Measurements from ENCODE around the gene MAP2K5. TPM values are rescaled to one million over a fixed set of nuclear protein-coding genes. Genes with fewer than 3 reads are reported as not detected.

Gene MAP2K5
- total RNA-seq, 1 donor from 2014 or later, result 19.0 TPM

DNA sequence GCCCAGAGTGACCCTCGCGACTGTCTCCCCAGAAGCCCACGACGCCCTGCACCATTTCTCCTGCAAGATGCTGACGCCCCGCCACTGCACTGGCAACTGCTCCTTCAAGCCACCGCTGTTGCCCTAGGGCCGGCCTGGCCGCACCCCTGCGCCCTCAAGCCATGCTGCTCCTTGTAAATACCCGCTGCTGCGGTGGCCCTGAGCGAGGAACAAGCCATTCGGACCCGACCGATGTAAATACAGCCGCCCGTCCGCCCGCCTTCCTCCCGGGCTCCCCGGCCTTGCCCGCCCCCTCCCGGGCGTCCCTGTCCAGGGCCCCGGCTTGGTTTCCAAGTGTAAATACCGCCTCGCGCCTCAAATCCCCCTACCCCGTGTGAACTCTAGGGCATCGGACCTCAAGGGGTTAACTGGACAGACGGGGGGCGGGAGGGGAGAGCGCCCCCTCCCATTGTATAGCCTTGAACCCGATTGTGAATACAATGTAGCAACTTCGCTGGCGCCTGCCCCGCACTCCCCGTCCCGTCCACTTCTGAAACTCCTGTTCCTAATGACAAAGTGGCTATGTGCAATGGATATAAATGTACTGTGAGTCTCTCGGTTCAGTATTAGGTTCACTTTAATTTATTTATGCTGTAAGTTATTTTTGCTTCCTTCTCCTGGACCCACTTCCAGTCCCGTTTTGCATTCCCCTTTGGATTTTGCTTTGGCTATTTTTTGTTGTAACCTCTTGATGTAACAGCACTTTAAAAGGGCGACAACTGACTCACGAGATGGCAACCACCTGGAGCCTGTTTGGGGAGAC lies 291.4 kb downstream of the MAP2K5 start:
- DNase-seq (ENCODE audit: missing footprints) (no peak), ATAC-seq (no peak)
- intact Hi-C loops (cut with DNase I), result no loop called here

DNA sequence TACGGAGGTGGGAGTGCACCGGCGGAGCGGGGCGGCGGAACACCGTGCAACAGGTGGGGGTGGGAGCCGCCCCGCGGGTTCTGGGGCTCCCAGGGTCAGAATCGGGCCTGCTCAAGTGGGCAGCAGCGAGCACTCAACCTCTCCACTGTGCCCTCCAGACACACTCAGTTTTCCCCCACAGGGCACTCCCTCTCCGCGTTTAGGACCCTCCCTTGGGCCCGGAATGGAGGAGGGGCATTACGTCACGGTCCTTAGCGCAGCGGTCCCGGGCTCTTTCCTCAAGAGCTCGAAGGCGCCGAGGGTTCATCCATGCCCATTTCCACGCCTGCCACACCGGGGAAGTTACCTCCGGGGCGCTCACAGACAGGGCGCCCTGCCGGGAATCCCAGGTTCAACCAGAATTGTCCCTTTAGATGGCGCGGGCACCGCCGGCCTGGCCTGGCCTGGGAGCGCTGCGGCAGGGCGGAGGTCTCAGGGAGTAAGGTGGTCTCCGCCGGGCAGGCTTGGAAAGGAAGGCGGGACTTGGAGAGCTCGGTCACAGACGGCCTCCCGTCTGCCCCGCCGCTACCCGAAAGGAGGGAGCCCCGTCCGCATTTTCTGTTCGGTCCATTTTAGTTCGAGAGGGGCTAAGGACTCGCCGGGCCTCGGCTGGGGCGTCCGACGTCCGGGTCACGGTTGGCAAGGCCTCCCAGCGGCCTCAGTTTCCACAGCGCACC lies 292.2 kb downstream of the MAP2K5 start:
- intact Hi-C loops (cut with DNase I), result loop anchor here (5.0 kb wide), 3 partner anchors 312 to 887 kb away; partner anchors contain the start of gene C15orf61
- DNase-seq (ENCODE audit: missing footprints) (no peak), ATAC-seq (no peak)

DNA sequence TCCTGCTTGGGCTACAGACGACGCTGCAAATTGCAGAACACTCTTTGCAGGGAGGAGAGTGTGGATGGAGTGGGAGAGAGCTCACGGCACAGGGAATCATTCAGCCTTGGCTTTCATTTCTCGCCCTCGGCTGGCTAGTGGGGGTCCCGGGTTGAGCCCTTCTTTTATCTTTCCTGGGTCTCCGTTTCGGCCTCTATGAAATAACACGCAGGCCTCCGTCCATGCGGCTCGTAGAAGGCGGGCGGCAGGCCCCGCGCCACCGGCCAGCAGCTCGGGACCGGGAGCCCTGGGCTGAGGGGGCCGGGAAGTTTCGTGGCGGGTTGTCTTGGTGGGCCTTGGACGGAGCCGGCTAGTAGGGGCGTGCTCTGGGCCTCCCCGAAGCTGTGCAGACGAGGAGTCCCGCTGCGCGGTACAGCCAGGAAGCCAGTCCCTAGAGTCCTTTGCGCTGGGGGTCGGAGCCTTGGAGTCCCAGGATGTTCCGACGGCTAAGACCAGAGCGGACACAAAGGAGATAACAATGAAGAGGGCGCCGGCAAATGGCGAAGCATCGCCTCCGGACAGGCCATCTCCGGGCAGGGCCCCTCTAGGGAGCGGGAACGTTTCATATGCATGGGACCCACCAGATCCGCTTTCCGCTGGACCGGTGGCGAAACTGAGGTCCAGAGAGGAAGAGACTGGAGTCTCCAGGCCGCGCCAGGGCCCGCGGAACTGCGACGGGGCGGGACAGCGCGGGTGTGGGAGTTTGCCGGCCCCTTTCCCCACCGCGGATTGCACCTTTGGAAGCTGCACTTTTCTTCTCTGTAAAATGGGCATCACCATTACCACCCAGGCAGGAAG lies 293.0 kb downstream of the MAP2K5 start:
- intact Hi-C loops (cut with DNase I), result loop anchor here (1.0 to 5.0 kb wide), 4 partner anchors 313 to 888 kb away; partner anchors contain the start of gene C15orf61
- DNase-seq (ENCODE audit: missing footprints) (no peak), ATAC-seq (no peak)

DNA sequence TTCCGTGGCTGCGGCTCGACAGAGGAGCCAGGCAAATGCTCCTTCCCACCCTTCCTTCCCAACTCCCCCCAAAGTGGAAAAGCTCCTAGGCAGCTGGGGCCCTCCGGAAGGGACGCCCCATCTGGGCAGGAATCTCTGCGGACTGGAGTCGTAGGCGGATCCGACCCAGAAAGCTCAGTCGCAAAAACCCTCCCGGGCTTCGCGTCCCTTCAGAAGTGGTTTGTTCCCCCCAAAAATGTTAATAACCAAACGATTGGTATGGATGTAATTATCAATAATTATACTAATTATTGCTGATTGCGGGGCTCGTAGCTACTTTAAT lies 293.6 kb downstream of the MAP2K5 start:
- intact Hi-C loops (cut with DNase I), result loop anchor here (1.0 to 5.0 kb wide), 4 partner anchors 314 to 889 kb away; partner anchors contain the start of gene C15orf61
- DNase-seq (ENCODE audit: missing footprints) (no peak), ATAC-seq (no peak)

DNA sequence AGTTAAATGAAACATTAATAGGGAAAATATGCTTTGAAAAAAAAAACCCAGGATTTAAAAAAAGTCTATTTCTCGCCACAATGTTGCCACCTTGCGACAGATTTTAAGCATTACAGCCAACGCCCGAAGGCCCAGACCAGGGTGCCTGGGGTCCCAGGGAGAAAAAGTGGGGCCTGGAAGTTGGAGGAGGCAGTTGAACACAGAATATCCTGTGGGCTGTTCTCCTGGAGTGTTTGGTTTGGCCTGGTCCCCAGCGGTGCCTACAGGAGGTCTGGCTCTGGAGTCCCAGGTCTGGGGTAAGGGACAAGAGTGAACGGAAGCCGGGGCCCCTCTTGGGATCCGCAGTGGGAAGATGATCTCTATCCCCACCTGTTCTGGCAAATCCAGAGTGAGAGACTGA lies 294.0 kb downstream of the MAP2K5 start:
- DNase-seq (ENCODE audit: missing footprints) (no peak), ATAC-seq (no peak)
- intact Hi-C loops (cut with DNase I), result loop anchor here (1.0 to 5.0 kb wide), 4 partner anchors 314 to 889 kb away; partner anchors contain the start of gene C15orf61

DNA sequence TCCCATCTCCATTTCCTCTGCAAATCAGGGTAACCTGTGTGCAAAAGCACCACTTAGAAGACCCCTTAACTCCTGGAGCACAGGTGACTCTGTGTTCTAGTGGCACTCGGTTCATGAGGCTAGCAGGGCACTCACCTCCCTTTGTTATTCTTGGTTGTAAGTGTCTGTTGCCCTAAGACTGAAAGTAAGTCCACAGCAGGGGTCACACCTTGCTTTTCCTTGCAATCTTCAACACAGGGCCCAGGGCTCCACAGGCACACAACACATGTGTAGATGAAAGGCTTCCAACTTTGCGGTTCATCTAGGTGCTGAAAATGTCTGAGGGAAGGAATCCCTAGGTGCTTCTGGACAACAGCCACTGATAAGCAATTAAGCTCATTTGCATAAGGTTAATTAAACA lies 294.5 kb downstream of the MAP2K5 start:
- no peak for DNase-seq (ENCODE audit: missing footprints)
- ATAC-seq, result no peak
- intact Hi-C loops (cut with DNase I), result loop anchor here (1.0 to 5.0 kb wide), 4 partner anchors 315 to 890 kb away; partner anchors contain the start of gene C15orf61

DNA sequence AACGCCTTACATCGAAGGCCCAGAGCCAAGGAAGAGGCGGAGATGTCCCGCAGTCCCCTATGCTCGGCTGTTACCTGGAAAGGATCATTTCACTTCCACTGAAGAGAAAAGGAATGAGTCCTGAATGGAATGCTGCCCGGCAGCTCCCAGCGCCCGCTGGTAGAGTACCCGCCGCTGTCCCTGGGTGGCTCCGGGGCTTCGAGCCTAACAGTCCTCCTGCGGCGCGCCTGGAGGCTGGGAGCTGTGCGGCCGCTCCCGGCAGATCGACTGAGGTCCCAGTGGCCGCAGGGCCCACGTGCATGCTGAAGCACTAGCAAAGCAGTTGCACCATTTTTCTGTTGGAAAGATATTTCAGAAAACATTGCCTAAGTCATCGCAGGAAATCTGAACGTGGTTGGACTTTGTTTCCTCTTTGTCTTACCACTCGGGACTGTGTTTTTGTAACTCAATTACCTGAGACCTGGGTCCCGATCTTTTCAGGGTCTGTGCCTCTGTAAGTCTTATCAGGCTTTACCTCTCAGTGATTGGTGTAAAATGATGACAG lies 296.4 kb downstream of the MAP2K5 start:
- ATAC-seq (peak; percentile 57), DNase-seq (ENCODE audit: missing footprints) (peak; percentile 85)
- intact Hi-C loops (cut with DNase I), result loop anchor here (5.0 kb wide), 3 partner anchors 317 to 892 kb away; partner anchors contain the start of gene C15orf61

DNA sequence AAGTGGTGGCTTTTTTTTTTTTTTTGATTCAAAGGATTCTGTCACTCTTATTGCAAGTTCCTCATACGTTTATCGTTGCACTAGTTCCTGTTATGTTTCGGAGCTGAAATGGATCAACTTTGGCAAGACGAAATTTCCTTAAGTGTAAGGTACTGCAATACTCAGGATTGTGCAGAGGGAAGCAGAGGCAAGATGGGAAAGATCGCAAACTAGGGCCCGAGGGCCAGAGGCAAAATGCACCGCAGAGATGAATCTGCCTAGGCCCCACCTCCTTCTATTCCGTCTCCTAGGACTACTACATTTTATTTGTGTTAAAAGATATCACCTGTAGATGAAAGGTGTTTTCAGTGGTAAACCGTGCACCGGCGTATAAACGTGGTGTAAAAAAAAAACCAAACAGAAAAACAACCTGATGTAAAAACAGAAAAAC lies 297.0 kb downstream of the MAP2K5 start:
- intact Hi-C loops (cut with DNase I), result loop anchor here (5.0 kb wide), 3 partner anchors 317 to 892 kb away; partner anchors contain the start of gene C15orf61
- peak; percentile 14 for ATAC-seq

DNA sequence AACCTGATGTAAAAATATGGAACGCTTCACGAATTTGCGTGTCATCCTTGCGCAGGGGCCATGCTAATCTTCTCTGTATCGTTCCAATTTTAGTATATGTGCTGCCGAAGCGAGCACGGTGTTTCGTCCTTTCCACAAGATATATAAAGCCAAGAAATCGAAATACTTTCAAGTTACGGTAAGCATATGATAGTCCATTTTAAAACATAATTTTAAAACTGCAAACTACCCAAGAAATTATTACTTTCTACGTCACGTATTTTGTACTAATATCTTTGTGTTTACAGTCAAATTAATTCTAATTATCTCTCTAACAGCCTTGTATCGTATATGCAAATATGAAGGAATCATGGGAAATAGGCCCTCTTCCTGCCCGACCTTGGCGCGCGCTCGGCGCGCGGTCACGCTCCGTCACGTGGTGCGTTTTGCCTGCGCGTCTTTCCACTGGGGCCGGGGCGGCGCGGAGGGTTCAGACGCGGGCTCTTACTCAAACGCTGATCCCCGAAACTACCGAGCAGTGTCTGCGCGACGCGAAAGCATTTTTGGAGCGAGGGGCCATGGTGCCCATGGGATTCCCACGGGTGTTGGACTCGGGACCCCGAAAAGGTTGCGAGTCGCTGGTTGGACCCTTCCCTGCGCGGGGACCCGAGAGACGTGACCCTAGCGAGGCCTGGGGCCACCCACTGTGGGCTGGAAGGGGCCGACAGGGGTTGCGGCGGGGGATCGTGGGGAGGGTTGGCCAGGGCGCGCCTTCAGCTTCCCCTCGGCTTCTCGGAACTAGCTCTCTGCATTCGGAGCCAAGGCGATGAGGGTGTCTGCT lies 297.6 kb downstream of the MAP2K5 start, which contains the start of gene RNU6-1:
RNU6-1 (minus strand) TSS at position 117 of the 820 bp plus-strand sequence.
- intact Hi-C loops (cut with DNase I), result loop anchor here (5.0 kb wide), 3 partner anchors 318 to 893 kb away; partner anchors contain the start of gene C15orf61
- peak; percentile 94 for ATAC-seq
- DNase-seq (ENCODE audit: missing footprints), result peak; percentile 97

More for the DNA sequence above, 297.0 kb downstream of the MAP2K5 start:
- no peak for DNase-seq (ENCODE audit: missing footprints)

DNA sequence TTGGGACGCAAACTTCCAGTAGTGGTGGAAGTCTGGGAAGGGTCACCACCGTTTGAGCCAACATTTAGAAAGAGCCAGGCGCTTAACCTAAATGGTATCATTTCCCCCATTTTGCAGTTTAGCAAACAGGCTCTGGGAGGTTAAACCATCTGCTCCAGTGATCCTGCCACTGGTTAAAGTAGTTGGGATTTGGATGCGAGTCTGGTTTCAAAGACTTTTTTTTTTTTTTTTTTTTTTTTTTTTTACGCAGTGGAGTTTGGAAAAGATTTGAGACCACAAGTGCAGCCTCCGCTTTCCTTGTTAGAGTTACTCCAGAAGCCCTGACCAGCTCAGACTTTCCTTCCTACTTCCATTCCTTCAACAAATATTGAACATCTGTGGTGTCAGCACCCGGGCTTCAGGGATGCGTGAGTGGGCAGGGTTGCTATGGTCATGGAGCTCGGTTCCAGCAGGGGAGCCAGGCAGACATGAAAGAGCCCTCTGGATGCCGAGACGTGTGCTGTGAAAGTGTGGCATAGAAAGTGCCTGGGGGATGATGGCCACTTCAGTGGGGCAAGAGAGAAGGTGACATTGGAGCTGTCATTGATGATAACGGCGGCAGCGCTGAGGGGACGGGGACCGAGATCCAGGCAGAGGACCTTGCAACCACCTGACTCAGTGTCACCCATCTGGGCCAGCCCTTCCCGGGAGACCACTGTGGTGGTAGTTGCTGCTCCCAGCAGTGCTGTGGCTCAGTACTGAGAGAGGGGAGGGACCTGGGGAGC lies 298.4 kb downstream of the MAP2K5 start:
- intact Hi-C loops (cut with DNase I), result no loop called here
- ATAC-seq (peak; percentile 15), DNase-seq (ENCODE audit: missing footprints) (no peak)

DNA sequence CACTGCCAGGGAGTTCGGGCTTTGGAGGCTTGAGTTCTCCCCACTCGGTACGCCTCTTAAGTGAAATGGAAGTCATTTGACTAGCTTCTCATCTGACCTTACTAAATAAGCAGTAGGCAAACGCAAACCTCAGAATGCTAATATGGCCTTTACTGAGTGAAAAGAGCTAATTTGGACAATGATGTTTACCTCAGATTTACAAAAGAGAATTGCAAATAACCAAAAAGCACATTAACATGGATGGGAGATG lies 298.9 kb downstream of the MAP2K5 start:
- DNase-seq (ENCODE audit: missing footprints) (no peak), ATAC-seq (no peak)
- intact Hi-C loops (cut with DNase I), result no loop called here

DNA sequence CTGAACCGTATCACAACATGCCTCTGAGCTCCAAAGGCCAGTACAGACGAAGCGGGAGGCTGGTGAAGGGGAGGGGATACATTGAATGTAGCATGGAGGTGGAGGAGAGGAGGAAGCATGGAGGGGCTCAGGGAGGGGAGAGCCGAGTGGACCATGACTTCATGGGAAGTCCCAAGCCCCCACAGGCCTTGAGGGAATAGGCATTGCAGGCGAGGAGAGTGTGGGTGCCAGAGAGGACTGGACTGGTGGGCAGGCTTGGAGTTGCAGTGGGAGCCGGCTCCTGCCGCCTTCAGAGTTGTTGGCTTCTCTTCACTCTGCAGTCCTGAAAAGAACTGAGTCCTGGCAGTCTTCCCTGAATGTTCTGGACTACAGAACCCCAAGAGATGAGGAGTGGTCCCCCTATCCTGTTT lies 300.6 kb downstream of the MAP2K5 start:
- ATAC-seq (no peak), DNase-seq (ENCODE audit: missing footprints) (no peak)
- intact Hi-C loops (cut with DNase I), result no loop called here

DNA sequence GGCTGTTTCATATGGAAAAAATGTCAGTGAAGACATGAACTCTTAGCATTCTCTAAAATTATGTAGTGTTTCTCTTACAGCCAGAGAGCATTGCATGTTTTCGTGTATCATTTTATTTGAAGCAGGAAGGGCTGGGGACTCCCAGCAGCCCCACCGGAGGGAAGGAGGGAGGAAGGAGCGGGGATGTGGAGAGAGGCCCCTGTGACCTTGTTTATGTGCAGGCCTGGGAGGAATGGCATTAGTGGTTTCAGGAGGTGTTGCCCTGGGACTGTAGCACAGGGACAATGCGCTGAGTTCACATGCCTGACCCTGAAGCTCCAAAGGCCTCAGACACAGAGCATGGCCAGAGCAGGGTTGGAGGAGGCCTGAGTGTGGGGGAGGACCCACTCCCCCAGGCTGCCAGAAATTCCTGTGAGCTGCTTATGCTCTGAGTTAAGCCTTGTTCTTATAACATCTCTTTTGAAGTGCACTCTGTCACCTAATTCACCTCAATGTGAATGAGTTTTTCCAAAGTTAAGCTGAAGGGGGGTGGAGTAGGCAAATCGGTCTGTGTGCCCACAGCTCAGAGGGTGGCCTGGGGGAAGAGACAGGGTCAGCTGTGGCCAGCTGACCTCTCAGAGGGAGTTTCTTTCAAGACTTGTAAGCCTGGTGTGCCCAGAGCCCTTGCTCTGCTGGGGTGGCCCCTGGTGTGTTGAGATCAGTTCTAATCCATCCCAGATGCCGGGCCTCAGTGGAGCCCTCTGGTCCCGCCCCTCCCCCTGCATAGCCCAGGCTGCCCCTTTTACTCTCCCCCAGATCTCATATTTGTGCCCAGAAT lies 301.3 kb downstream of the MAP2K5 start:
- ATAC-seq, result no peak
- no peak for DNase-seq (ENCODE audit: missing footprints)
- intact Hi-C loops (cut with DNase I), result no loop called here

DNA sequence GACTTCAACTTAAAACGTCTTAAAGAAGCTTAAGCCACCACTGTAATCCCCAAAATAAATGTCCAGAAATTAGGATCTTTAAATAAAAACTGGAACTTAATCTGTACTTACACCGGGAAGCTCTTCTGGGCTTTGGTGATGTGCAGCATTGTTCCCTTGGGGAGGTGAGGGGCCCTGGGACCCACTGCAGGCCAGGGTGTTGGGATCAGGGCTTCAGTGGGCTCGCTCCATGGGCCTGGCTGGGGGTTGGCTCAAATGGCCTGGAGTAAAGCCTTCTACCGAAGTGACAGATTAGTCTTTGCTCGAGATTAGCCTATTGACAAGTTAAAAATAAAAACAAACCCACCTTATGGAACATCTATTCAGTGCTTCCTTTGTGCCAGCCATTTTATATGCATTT lies 303.5 kb downstream of the MAP2K5 start:
- no peak for DNase-seq (ENCODE audit: missing footprints)
- intact Hi-C loops (cut with DNase I), result no loop called here
- no peak for ATAC-seq

DNA sequence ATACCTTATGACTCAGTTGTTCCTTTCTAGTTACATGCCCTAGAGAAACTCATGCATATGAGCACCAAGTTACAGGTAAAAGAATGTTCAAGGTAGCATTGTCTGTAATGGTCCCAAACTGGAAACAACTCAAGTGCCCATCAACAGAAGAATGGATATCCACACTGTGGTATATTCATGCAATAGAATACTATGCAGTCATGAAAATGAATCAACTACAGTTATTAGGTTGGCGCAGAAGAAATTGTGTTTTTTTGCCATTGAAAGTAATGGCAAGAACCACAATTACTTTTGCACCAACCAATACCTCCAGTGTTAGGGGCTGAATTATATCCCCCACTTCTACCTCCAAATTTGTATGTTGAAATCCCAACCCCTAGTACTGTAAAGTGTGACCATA lies 307.0 kb downstream of the MAP2K5 start:
- intact Hi-C loops (cut with DNase I), result no loop called here
- no peak for DNase-seq (ENCODE audit: missing footprints)
- no peak for ATAC-seq

DNA sequence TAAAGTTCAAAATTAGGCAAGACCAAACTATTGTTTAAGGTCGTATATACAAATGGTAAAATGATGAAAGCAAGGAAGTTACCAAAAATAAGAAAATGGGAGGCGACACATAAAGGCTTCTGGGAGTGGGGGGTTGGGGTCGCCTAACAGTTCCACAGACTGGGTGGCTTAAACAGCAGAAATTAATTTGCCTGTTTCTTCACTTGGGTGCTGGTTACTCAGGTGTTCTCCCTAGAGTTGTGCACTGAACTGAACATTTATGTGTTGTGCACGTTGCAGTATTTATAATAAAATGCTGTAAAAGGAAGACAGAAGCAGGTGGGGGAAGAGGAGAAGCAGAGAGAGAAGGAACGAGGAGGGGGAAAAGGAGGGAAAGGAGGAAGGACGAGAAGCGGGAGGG lies 307.8 kb downstream of the MAP2K5 start:
- no peak for ATAC-seq
- intact Hi-C loops (cut with DNase I), result no loop called here
- no peak for DNase-seq (ENCODE audit: missing footprints)

All from Right ventricle myocardium inferior (tissue), 1 donor.